C4-2B (cell line): ENCODE measurements around the gene BHLHE23.

ENCODE experiments used
- CTCF ChIP-seq: fragments of 450-650 bp; conservative IDR thresholded peaks from 2 replicates; pipeline ENCODE4 v1.5.1; 2017; ENCODE audit warnings: mild to moderate bottlenecking
- ZFX ChIP-seq: fragments of 450-650 bp; IDR thresholded peaks from 2 replicates; pipeline ENCODE4 v1.6.1; 2017

DNA sequence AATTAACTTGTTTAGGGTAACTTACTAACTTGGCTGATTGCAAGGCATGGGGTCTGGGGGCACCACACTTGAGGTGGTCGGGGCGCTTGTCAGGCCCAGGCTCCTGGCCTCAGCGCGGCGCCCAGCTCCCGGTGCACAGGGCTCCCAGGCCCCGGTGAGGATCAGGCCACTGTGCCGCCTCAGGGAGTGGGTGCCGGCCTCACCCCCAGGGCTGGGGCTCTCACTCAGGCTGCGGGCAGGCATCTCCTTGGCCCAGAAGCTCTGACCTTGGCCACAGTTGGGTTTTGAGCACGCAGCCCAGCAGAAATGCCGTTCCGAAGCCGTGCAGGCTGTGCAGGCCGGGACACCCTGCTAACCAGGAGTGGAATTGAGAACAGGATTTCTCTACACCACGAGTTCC, 37.8 kb upstream of the BHLHE23 start:
- no peak for TF ChIP-seq CTCF
- TF ChIP-seq ZFX, result no peak
